WTC11 (cell line): ENCODE data around the gene NRXN3. TPM values are rescaled to one million over a fixed set of nuclear protein-coding genes. Genes with fewer than 3 reads are reported as not detected.

Experiments used
- ATAC-seq: fragments of 200-7000 bp; cut with Tn5 transposase; 2 replicates; pipeline ENCODE4 v1.10.0; 2021; ENCODE audit warnings: mild to moderate bottlenecking, moderate library complexity
- CTCF ChIA-PET: fragments of 300-600 bp; sonication (Branson Sonifier 250); formaldehyde crosslinking; loops from one replicate; lab custom pipeline; 2021; ENCODE audit warnings: antibody characterized with exemption; lab: Charles Lee
- POLR2A ChIA-PET: fragments of 350-600 bp; sonication (Branson Sonifier 250); formaldehyde crosslinking; loops from one replicate; lab custom pipeline; 2021; ENCODE audit warnings: antibody characterized with exemption; lab: Charles Lee
- DNase-seq: peaks from one replicate; pipeline ENCODE4 v3.0.0; 2021; ENCODE audit warnings: low spot score
- H3K27ac Mint-ChIP-seq: 2 replicates; pipeline ENCODE4 v1.8.0; 2021; ENCODE audit warnings: mixed read lengths
- H3K27me3 Mint-ChIP-seq: 2 replicates; pipeline ENCODE4 v1.8.0; 2021; ENCODE audit warnings: low read depth, mild to moderate bottlenecking, moderate library complexity, mixed read lengths
- H3K36me3 Mint-ChIP-seq: 2 replicates; pipeline ENCODE4 v1.8.0; 2021; ENCODE audit warnings: mixed read lengths
- H3K4me1 Mint-ChIP-seq: 2 replicates; pipeline ENCODE4 v1.8.0; 2022; ENCODE audit warnings: mixed read lengths
- H3K4me3 Mint-ChIP-seq: 2 replicates; pipeline ENCODE4 v1.8.0; 2021; ENCODE audit warnings: mild to moderate bottlenecking, moderate library complexity, mixed read lengths
- H3K9me3 Mint-ChIP-seq: 2 replicates; pipeline ENCODE4 v1.8.0; 2021; ENCODE audit warnings: mixed read lengths
- AFF4 ChIP-seq: sonication (generic); formaldehyde crosslinking; IDR thresholded peaks from 2 replicates; pipeline ENCODE4 v1.8.1; 2023; ENCODE audit warnings: mild to moderate bottlenecking, missing genetic modification reagents, borderline replicate concordance
- AR ChIP-seq: fragments of 250-450 bp; sonication (Bioruptor Pico); IDR thresholded peaks from 2 replicates; pipeline ENCODE4 v1.9.0; 2021; ENCODE audit warnings: mild to moderate bottlenecking
- ATF3 ChIP-seq: sonication (generic); formaldehyde crosslinking; conservative IDR thresholded peaks from 2 replicates; pipeline ENCODE4 v1.8.1; 2022; ENCODE audit warnings: mild to moderate bottlenecking, missing genetic modification reagents
- HMGA2 ChIP-seq: fragments of 250-450 bp; sonication (Bioruptor Pico); IDR thresholded peaks from 2 replicates; pipeline ENCODE4 v1.4.0; 2021; ENCODE audit warnings: mild to moderate bottlenecking, moderate library complexity
- JAZF1 ChIP-seq: fragments of 250-450 bp; sonication (Bioruptor Pico); IDR thresholded peaks from 2 replicates; pipeline ENCODE4 v1.9.0; 2021; ENCODE audit warnings: moderate library complexity, mild to moderate bottlenecking, inconsistent platforms
- KAT7 ChIP-seq: sonication (generic); formaldehyde crosslinking; IDR thresholded peaks from 2 replicates; pipeline ENCODE4 v1.8.1; 2023; ENCODE audit warnings: missing genetic modification reagents, mild to moderate bottlenecking, borderline replicate concordance
- NFYB ChIP-seq: sonication (generic); formaldehyde crosslinking; conservative IDR thresholded peaks from 2 replicates; pipeline ENCODE4 v1.8.0; 2022; ENCODE audit warnings: low read depth, missing genetic modification reagents
- NR1H2 ChIP-seq: sonication (generic); formaldehyde crosslinking; IDR thresholded peaks from 2 replicates; pipeline ENCODE4 v1.9.0; 2021; ENCODE audit warnings: mild to moderate bottlenecking, moderate library complexity, missing genetic modification reagents
- NR2C2 ChIP-seq: sonication (generic); formaldehyde crosslinking; IDR thresholded peaks from 2 replicates; pipeline ENCODE4 v1.8.0; 2022; ENCODE audit warnings: mild to moderate bottlenecking, missing genetic modification reagents
- SMAD4 ChIP-seq: sonication (generic); formaldehyde crosslinking; IDR thresholded peaks from 2 replicates; pipeline ENCODE4 v1.8.0; 2022; ENCODE audit warnings: mild to moderate bottlenecking, missing genetic modification reagents
- SP1 ChIP-seq: sonication (generic); formaldehyde crosslinking; conservative IDR thresholded peaks from 2 replicates; pipeline ENCODE4 v1.8.1; 2022; ENCODE audit warnings: missing genetic modification reagents
- TCF7 ChIP-seq: sonication (generic); formaldehyde crosslinking; IDR thresholded peaks from 2 replicates; pipeline ENCODE4 v1.8.0; 2022; ENCODE audit warnings: mild to moderate bottlenecking, low read depth, missing genetic modification reagents, moderate library complexity
- USF1 ChIP-seq: sonication (generic); formaldehyde crosslinking; IDR thresholded peaks from 2 replicates; pipeline ENCODE4 v1.8.0; 2022; ENCODE audit warnings: mild to moderate bottlenecking, missing genetic modification reagents
- ZNF219 ChIP-seq: sonication (generic); formaldehyde crosslinking; IDR thresholded peaks from 2 replicates; pipeline ENCODE4 v1.8.0; 2023; ENCODE audit warnings: missing genetic modification reagents, mild to moderate bottlenecking, borderline replicate concordance
- ZNF281 ChIP-seq: sonication (generic); formaldehyde crosslinking; IDR thresholded peaks from 2 replicates; pipeline ENCODE4 v1.8.0; 2023; ENCODE audit warnings: mild to moderate bottlenecking, missing genetic modification reagents
- ZNF423 ChIP-seq: fragments of 250-450 bp; sonication (Bioruptor Pico); IDR thresholded peaks from 2 replicates; pipeline ENCODE4 v2.1.2; 2022; ENCODE audit warnings: mild to moderate bottlenecking, moderate library complexity
- ZNF532 ChIP-seq: fragments of 250-450 bp; sonication (Bioruptor Pico); IDR thresholded peaks from 2 replicates; pipeline ENCODE4 v1.9.0; 2021; ENCODE audit warnings: mild to moderate bottlenecking, borderline replicate concordance
- total RNA-seq: library from RNA; stranded (reverse); gene quantifications from 3 replicates; pipeline ENCODE4 v1.2.3, GENCODE V29; 2021

NRXN3 gene
- total RNA-seq, 1 experiment from 2014 or later: 3.0 TPM

- H3K27me3 Mint-ChIP-seq: peaks cover 25% of the 10 kb centered on the region
- H3K9me3 Mint-ChIP-seq: peaks cover 21% of the 10 kb centered on the region
- no peak for ATAC-seq
- TF ChIP-seq TCF7 (CRISPR knock-in tag) (no peak), AR (CRISPR knock-in tag) (no peak), ZNF219 (no peak), NR2C2 (no peak), NR1H2 (CRISPR knock-in tag) (no peak), SMAD4 (no peak), SP1 (CRISPR knock-in tag) (no peak), AFF4 (CRISPR knock-in tag) (no peak), JAZF1 (no peak), NFYB (CRISPR knock-in tag) (no peak), ZNF532 (CRISPR knock-in tag) (no peak), ZNF423 (CRISPR knock-in tag) (no peak), USF1 (CRISPR knock-in tag) (no peak), ATF3 (CRISPR knock-in tag) (no peak), KAT7 (CRISPR knock-in tag) (no peak), HMGA2 (CRISPR knock-in tag) (no peak), ZNF281 (no peak)
- TF ChIP-seq, all 79 proteins: peak for 0
- no peak for DNase-seq
- CTCF ChIA-PET: interaction anchor here (1.4 kb wide), 1 partner anchor 203 kb away, joined by 5 read pairs; no protein-coding TSS in a partner anchor
- peaks cover 17% of the 10 kb centered on the region for H3K36me3 Mint-ChIP-seq
- no peak overlapping the region for H3K27ac Mint-ChIP-seq
- POLR2A ChIA-PET: no interaction called here
- H3K4me1 Mint-ChIP-seq: peaks cover 11% of the 10 kb centered on the region
- H3K4me3 Mint-ChIP-seq: no peak overlapping the region
These were observed 192.8 kb downstream of the NRXN3 start for GRCh38 chr14:78363008-78363407.
